ENCODE measurements around the gene ALOX5AP.

DNA sequence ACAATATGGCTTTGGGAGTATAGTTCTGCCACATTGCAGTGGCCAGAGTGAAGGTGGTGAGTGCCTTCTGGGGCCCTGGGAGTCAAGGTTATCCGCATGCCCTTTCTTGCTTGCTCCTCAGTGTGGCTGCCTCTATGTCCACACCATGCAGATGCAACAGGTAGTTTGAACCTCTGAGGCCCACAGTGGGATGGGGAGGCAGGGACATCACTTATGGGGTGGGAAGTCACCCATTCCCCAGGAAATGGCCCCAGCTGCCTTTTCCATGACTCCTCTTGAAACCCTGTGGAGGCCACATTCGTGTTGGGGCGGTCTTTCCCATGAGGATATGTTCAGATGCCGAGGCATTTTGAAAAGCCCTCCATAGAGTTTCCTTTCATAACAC is 20.0 kb upstream of the ALOX5AP start:
- TF ChIP-seq, protein P1, sequence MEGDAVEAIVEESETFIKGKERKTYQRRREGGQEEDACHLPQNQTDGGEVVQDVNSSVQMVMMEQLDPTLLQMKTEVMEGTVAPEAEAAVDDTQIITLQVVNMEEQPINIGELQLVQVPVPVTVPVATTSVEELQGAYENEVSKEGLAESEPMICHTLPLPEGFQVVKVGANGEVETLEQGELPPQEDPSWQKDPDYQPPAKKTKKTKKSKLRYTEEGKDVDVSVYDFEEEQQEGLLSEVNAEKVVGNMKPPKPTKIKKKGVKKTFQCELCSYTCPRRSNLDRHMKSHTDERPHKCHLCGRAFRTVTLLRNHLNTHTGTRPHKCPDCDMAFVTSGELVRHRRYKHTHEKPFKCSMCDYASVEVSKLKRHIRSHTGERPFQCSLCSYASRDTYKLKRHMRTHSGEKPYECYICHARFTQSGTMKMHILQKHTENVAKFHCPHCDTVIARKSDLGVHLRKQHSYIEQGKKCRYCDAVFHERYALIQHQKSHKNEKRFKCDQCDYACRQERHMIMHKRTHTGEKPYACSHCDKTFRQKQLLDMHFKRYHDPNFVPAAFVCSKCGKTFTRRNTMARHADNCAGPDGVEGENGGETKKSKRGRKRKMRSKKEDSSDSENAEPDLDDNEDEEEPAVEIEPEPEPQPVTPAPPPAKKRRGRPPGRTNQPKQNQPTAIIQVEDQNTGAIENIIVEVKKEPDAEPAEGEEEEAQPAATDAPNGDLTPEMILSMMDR (IDR thresholded peaks at IDR 0.05), result no peak
- TF ChIP-seq POLR2A (IDR thresholded peaks at IDR 0.05) (no peak), POLR2AphosphoS5 (IDR thresholded peaks at IDR 0.05) (no peak), EP300 (IDR thresholded peaks at IDR 0.05) (no peak)

All from upper lobe of left lung (tissue), 4 donors.